Hematopoietic multipotent progenitor cell treated with erythropoietin and hydrocortisone succinate and interleukin-3 and kit ligand, for 6 days (in vitro differentiated cells): ENCODE data around the gene MIB1.
"Not testable (repeated sequence)": the region's sequence is repeated elsewhere in the genome, so short reads cannot be mapped to it uniquely, and the experiment has no call there.

ENCODE experiments used
- DNase-seq: peaks from one replicate; pipeline ENCODE4 v3.0.0-alpha.2; 2015

Gene MIB1

DNA sequence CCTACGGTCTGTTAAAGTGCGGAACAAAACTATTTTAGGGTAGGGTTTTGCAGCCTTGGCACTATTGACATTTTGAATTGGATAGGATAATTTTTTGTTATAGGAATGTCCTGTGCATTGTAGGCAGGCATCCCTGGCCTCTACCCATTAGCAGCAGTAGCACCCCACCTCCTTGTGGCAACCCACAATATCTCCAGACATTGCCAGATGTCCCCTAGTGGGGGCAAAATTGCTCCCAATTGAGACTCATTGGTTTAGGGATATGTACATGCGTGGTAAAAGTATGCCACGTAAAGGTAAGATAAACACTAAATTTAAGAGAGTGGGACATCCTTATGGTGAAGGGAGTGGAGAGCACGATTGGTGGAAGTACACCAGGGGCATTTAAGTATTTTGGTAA, 4.6 kb downstream of the MIB1 start:
- DNase-seq: peak; percentile 50

DNA sequence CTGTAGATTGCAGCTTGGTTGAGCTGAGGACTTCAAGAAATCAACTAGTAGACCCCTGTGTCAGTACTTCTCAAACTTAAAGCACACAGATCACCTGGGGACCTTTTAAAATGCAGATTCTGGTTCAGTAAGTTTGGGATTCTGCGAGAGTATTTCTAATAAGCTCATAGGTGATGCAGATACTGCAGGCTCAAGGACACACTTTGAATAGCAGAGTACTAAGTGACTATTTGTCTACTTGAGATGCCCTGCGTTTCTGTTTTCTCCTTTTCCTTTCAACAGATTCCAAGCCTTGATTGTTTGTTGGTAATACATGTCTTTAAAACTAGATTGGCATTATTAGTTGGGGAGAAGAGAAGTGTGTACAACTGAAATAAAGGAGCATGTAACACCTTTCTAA, 6.7 kb downstream of the MIB1 start:
- no peak for DNase-seq

DNA sequence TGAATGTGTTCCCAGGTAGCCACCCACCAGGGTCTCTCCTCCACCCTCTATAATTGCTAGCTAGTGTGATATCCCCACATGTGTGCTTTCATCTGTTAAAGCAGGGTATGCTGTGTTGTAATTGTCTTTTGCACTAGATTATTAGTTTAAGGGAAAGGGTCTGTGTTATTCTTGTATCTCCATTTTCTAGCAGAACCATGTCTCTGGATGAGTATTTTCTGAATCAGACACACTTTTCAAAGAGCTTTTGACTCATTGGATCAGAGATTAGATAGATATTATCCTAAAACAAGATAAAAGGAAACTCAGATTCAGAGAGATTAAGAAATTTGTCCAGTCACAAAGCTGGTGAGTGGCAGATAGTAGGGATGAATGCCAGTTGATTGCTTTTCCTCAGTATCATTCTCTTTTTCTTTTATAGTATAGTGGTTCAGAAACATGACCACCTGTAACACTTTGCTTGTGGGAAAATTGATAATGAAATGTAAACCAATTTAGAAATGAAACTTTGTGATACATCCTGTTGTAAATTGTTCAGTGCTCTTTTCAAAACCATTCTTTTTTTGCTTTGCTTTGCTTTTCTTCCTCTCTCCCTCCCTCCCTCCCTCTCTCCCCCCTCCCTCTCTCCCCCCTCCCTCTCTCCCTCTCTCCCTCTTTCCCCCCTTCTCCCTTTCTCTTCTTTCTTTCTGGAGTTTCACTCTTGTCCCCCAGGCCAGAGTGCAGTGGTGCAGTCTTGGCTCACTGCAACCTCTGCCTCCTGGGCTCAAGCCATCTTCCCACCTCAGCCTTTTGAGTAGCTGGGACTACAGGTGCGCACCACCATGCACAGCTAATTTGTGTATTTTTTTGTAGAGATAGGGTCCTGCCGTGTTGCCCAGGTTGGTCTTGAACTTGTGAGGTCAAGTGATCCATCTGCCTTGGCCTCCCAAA, 7.4 kb downstream of the MIB1 start:
- no peak for DNase-seq

DNA sequence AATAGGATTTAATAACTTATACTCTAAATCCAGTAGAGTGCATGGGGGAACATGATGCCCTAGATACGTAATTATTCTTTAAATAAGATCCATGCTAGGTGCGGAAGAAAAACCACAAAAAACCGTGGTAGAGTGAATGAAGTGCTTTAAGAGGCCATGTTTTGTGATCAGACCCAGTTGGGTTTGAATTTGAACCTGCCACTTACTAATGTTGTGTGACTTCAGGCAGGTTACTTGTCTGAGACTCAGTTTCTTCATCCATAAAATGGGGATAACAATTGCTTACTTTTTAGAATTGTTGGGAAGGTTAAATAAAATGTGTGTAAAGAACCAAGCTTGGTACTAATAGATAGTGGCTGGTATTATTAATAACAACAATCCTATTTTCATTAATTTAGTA, 17.2 kb downstream of the MIB1 start:
- DNase-seq: no peak

DNA sequence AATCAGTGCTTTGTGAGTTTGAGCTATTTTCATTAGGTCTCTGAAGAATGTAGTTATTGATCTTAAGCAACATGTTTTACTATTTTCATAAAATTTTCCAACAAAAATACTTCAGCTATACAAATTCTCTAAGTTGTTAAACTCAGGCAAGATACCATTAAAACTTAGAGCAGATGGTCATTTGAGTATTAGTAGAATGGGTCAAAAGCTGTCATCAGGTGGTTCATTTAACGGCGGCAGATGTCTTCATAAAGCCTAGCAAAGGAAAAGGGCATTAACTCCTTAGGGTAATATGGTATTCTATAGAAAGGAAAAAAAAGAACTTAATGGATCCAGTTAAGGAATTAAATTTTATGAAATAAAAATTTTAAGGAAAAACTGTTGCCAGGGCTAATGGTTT, 19.2 kb downstream of the MIB1 start:
- no peak for DNase-seq

DNA sequence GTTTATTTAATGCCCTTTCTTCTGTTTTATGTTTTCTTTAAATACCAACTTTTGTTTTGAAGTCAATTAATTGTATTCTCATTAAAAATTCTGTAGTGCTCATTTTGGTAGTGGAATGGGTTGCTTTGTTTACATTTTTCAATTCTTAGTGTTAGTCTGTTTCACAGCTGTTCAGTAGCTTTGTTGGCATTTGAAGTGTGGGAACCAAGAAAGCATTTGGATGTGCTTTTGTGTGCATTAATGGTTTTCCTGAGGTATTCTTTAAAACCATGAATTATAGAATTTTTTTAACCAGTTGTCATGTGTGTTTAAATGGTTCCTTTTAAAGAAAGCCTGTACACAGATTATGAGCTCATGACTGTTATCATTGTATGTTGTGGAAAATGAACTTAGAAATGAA, 19.7 kb downstream of the MIB1 start:
- DNase-seq: no peak

DNA sequence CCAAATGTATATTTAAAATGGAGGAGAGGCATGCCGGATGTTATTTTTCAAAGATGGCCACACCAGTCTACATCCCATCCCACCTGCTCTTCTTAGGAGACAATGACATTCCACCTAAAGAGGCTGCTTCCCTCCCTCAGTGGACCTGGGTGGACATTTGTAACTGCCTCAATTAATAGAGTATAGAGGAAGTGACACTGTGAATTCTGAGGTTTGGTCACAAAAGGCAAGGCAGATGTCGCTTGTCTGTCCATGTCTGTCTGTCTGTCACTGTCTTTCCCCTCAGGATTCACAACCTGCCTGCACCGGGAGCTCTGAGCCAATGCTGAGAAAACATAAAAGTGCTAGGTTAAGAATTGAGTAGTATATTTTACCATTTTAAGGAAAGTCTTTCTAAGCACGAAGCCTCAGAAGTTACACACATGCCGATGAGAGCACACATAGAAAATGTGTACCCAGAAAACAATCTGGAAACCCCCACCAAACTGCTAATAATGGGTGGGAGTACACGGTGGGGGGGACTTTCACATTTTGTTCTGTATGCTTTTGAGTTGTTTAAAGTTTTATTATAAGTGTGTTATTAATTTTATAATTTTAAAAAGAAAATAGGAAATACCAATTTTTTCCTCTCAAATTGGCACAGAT, 21.0 kb downstream of the MIB1 start:
- DNase-seq: no peak

DNA sequence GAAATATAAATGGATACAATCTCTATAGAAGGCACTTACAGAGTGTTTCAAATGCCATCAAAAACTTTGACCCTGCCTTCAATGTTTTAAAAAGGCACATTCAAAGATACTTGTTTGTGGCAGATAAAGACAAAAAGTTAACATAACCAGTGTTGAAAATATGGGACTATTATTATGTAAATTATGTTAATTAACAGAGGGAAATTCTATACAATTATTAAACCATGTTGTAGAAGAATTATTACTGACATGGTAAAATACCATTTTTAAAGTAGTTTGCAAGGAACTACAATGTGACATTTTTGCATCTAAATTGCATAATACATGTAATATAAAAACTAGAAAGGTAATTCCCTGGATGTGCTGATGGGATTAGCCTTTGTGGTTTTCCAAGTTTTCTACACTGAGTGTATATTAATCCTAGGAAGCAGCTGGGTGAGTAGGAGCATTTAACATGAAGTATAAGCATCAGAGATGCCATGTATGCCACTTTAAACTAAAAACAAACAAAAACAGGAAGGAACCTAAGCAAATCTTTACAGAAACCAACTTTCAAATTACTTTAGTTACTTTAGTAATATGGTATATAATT, 21.7 kb downstream of the MIB1 start:
- DNase-seq: no peak

DNA sequence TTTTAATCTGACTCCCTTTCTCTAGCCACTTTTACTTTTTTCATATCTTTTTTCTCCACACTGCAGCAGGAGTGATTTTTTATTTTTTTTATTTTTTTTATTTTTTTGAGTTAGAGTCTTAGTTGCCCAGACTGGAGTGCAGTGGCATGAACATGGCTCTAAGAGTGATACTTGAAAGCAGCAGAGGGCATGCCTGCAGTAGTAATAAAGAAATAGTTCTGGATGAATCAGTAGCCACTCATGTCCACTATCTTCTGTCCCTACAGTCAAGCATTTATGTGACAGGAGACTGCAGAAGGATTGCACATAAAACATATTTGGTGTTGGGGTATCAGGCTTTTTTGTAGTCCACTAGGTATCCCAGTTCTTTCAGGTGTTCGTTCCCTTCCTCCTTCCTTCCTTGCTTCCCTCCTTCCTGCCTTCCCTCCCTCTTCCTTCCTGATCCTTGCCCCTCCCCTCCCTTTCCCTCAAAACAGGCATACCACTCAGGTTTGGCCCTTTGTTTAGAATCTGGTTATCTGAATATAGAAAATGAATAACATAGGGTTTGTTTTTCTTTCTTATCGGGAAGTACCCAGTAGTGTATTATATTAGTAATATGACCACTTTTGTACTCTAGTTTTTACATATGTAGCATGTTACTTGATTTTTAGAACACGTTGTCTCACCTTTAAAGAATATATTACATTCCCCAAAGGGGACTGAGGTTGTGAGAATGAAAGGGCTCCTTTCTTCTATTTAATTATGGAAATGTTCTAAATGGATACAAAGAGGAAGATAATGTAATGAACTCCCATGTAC, 23.5 kb downstream of the MIB1 start:
- DNase-seq: peak; percentile 24

DNA sequence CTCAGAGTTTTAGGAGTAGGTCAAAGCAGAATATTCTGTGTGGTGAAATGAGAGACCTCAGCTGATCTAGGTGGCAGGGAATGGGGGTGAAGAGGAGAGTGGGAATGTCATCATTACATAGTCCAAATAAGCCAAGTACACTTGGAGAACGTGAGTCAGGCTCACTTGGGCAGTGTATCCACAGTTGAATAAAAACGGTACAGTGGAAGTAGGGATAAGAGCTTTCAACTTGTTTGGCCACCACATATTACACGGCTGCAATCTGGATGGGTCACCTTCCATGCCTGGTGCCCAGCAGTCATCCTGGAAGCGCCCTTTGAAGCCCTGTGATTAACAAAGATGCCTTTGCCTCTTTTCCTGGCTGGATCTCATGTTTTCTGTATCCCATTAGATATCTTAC, 28.6 kb downstream of the MIB1 start:
- DNase-seq: no peak

DNA sequence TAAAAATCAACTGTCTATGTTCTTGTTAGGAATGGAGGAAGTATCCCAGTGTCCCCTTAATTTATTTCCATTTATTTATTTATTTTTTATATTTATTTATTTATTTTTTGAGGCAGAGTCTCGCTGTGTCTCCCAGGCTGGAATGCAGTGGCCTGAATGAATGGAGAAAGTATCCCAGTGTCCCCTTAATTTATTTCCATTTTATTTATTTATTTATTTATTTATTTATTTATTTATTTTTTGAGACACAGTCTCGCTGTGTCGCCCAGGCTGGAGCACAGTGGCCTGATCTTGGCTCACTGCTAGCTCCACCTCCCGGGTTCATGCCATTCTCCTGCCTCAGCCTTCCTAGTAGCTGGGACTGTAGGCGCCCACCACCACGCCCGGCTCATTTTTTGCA, 34.1 kb downstream of the MIB1 start:
- DNase-seq: no peak

DNA sequence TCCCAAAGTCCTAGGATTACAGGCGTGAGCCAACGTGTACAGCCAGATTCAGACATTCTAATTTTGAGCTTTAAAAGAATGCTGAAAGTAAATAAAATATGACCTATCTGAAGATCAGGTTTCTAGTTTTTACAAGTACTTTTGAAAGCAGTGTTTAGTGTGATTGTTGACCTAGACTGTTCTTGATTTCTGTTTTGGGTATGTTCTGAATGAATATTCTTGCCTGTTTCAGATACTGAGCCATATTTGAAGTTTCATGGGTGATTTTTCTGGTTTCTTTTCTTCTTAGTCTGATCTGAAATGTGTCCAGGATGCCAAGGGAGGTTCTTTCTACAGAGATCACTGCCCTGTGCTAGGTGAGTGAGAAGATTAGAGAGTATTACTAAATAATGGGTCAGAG, 37.2 kb downstream of the MIB1 start:
- DNase-seq: no peak

DNA sequence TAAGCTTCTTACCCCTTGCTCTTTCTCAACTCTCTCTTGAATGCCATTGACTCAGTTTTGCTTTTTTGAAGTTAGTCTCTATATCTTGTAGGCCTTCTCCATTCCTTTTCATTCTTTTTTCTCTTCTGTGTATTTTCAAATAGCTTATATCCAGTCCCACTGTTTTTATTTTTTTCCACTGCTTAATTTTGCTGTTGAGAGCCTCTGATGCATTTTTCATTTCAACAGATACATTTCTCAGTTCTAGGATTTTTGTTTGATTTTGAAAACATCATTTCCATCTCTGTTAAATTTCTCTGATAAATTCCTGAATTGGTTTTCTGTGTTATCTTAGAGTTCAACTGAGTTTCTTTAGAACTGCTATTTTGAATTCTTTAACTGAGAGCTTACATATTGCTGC, 45.9 kb downstream of the MIB1 start:
- no peak for DNase-seq

DNA sequence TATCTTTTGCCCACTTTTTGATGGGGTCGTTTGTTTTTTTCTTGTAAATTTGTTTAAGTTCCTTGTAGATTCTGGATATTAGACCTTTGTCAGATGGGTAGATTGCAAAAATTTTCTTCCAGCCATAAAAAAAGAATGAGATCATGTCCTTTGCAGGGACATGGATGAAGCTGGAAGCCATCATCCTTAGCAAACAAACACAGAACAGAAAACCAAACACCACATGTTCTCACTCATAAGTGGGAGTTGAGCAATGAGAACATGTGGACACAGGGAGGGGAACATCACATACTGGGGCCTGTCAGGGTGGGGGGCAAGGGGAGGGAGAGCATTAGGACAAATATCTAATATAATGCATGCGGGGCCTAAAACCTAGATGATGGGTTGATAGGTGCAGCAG, 55.5 kb downstream of the MIB1 start:
- DNase-seq: not testable (repeated sequence)

DNA sequence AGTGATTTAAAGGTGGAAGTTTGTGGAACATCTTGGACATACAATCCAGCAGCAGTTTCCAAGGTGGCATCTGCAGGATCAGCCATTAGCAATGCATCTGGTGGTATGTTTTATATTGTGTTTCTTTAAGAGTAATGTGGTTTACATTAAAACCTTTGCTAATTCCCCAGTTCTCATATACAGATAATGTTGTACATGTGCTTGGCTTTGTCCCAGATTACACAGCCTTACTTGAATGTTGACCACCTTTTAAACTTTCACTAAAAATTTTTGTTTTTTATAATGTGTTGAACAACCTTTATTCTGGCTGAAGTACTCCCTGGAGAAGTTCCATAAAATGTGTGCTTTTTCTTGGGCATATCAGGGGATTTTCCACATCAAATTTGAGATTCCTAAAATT, 57.5 kb downstream of the MIB1 start:
- DNase-seq: no peak

DNA sequence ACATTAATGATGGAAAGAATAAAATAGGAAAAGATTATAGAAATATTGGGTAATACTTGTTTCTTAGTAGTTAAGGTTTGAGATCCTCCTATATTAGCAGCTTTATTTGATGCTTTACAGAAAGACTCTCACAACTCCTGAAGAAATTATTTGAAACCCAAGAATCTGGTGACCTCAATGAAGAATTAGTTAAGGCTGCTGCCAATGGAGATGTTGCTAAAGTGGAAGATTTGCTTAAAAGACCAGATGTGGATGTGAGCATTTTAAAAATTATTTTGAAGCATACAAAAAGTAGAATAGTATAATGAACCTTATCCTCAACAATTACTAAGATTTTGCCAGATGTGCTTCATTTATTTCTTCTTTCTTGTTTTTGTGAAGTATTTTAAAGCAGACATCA, 59.1 kb downstream of the MIB1 start:
- DNase-seq: no peak

DNA sequence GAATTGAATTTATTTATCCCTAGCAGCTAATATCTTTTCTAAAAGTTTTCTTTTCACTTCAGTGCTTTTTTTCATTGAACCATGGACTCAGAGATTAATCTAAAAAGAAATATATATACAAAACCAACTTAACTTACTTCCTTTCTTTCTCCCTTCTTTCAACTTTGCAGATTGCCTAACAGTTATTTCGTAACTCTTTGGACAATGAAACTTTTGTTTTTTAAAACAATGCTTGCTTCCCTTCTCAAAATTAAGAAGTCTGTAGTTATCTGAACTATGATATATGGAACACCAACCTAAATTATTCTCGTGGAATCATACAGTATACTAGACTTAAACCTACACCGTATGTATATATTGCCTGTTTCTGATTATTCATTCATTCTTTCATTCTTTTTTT, 62.9 kb downstream of the MIB1 start:
- DNase-seq: peak; percentile 43

DNA sequence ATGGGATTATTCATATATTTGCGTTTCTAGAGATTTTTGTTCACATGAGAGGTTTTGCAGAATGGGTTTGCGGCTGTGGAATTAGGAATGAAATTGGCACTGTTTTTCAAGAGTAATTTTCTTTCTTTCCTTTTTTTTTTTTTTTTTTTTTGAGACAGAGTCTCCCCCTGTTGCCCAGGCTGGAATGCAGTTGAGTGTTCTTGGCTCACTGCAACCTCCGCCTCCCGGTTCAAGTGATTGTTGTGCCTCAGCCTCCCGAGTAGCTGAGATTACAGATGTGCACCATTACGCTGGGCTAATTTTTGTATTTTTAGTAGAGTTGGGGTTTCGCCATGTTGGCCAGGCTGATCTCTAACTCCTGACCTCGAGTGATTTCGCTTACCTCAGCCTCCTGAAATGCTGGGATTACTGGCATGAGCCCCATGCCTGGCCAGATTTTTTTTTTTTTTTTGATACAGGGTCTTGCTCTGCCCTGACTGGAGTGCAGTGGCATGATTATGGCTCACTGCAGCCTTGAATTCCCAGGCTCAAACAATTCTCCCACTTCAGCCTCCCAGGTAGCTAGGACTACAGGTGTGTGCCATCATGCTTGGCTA, 65.3 kb downstream of the MIB1 start:
- no peak for DNase-seq

DNA sequence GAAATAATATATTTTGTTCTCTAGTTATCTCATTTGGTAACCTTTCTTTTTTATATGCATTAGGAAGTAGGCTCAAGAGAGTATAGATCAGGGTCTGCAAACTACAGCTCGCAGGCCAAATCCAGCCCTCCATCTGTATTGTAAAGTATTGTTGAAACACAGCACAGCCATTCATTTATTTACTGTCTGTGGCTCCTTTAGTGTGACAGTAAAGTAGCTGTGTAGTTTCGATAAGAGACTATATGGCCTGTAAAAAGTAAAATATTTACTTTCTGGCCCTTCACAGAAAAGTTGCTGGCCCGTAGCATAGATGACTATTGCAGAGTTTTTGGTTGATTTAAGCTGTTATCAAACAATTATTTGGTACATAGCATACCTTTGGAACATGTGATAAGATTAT, 67.6 kb downstream of the MIB1 start:
- DNase-seq: no peak

DNA sequence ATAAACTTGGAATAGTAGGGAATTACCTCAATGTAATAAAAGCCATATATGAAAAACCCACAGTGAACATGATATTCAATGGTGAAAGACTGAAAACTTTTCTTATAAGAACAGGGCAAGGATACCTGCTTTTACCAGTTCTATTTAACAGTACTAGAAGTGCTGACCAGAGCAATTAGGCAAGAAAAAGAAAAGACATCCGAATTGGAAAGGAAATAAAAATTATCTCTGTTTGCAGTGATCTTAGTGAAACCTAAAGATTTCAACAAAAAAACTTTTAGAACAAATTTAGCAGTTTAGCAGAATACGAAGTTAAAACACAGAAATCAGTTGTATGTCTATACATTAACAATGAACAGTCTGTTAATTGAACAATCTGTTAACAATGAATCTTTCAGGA, 69.1 kb downstream of the MIB1 start:
- no peak for DNase-seq

DNA sequence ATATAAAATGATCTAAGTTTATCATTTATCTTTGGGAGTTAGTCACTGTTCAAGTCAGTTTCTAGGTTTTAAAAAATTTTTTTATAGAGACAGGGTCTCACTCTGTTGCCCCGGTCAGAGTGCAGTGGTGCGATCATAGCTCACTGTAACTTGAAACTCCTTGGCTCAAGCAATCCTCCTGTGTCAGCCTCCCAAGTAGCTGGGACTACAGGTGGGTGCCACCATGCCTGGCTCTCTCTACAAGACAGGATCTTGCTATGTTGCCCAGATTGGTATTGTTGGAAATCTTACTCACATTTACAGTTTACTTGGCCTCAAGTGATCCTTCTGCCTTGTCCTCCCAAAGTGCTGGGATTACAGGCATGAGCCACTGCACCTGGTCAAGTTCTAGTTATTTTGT, 74.5 kb downstream of the MIB1 start:
- no peak for DNase-seq

DNA sequence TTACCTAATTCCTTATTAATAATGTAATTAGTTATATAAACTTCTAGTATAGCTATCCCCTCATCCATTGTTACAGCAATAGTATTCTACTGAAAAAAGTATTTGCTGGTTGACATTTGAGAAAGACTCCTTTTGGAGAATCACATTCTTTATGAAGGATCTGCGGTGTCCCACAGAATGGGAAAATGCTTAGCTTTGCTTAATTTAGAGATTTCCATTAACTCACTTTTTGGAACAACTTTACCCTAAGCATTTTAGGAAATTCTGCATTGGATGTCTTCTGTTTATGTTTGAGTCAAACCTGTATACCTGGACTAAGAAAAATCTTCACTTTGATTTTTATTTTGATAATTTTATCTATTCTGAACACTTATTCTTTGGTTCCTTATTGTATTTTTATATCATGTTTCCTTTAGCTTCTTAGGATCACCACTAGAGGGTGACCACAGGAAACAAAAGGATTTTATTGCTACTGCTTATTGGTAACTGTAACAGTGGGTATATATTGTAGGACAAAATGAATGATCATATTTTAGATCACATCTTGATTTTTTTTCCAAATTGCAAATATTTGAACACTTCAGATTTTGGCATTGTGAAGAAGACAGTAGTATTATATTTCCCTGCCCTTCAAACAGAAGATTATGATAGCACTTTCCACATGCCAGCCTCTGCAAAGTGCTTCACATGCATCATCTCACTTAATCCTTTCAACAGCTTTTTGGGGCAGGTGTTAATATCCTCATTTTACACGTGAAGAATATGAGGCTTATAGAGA, 79.6 kb downstream of the MIB1 start:
- DNase-seq: peak; percentile 49
